ENCODE data around the gene SENP8.

The SENP8 gene

GRCh38 chr15:72174551-72175165 lies 56.5 kb downstream of the SENP8 start:
- DNase-seq (ENCODE audit: low read depth, low spot score): no peak

DNA sequence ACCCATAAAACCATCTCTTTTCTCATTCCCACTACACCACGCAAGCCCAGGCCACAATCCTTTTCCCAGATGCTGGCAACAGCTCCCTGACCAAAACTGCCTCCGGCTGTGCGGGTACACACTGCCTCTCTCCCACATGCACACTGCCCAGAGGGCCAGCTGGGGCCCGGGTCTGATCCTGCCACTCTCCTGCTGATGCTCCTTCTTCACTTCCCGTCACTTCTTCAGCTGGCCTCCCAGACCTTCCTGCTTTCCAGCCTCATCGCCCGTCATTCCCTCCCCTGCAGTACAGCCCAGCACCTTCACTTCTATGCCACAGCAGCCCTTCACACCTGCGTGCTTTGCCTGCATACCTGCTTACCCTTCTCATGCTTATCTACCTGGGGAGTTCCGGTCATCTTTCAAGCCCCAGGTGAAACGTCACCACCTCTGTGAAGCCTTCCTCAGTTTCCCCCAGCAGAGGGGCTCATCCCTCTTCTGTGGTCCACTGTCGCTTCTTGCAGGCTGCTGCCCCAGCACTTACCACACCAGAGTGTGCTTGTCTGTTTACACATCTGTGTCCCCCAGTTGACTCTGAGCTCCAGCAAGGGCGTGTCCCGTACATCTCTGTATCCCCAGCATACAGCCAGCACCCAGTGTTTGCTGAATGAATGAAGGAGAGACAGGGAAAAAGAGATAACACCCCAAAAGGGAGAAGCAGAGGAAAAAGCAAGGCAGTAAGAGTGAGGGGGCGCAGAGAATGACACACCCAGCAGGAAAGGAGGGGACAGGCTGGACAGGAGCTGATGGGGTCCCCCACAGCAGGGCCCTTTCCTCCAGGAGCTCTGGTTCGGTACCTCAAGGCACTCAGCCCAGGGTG lies 57.2 kb downstream of the SENP8 start:
- DNase-seq (ENCODE audit: low read depth, low spot score): no peak

- DNase-seq (ENCODE audit: low read depth, low spot score): no peak
These were observed 58.0 kb downstream of the SENP8 start for GRCh38 chr15:72176159-72176558.

- DNase-seq (ENCODE audit: low read depth, low spot score): no peak
These were observed 58.5 kb downstream of the SENP8 start for GRCh38 chr15:72176743-72177142.

DNA sequence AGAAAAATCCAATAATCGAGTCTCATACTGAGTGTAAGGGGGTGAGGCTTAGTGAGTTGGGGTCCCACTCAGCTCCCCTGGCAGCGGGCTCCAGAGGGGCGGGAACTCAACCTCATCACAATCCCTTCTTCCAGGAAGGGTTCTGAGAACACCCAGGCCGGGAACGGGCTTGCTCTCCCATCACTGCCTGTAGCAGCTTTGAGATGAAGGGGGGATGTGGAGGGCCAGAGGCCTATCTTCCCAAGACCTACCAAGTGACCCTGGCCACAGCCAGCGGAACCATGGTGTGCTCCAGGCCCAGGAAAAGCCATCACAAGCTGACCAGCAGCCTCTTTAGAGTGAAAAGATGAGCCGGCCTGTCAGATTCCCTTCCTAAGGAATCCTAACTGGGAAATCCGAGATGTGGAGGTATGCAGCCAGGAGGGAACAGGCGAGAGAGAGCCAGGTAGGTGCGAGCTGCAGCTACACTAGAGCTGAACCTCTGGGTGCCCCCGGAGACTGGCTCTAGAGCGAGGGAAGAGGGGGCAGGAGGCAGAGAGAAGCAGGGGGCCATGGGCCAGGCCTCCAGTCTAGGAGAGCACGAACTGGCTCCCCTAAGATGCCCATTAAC lies 60.9 kb downstream of the SENP8 start:
- no peak for DNase-seq (ENCODE audit: low read depth, low spot score)

DNA sequence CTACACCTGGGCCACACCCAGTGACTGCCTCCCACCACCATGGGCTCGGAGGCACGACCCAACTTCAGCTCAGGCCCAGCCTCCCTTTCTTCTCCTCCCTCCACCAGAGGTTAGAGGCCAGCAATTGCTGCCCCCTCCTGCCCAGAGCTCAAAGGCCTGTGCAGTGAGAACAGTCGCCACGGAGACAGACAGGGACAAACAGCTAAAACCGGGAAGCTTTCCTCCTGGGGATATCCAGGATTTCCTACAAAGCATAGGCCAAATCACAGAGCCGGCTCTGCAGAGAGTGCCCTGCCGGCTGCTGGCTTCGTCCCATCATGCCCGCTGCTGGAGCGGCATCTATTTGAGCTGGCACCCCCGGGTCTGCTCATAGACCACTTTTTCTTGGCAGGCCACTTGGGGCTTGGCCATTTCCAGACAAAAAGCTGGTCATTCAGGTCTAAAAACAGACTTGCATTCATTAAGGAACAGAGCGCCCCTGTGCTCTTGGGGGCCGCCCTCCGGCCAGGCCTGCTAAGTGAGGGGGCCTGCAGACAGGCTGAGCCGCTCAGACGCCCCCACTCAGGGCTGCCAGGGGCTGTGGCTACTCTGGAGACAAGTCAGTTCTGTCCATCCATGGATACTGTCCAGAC lies 61.9 kb downstream of the SENP8 start:
- no peak for DNase-seq (ENCODE audit: low read depth, low spot score)

DNA sequence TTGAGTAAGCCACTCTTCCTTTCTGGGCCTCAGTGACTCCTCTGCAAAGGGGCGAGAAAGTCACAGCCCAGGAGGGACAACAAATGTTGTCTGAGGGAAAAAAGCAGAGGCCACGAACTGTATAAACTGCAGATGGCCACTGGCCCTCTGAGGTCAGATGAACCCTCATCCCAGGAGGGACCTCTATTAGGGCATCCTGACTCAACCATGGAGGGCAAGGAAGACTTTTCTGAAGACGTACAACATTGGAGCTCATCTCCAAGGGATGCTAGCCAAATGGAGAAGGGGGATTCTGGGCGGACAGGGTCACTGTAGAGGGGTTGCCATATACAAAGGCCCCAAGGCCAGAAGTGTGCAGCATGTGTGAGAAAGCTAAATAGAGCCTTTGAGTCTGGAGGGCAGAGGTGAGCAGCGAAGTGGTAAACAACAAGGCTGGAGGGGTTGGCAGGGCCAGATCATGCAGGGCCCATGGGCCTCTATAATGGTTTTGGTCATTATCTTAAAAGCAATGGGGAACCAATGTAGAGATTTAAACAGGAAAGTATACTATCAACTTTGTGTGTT lies 62.6 kb downstream of the SENP8 start:
- DNase-seq (ENCODE audit: low read depth, low spot score): no peak

DNA sequence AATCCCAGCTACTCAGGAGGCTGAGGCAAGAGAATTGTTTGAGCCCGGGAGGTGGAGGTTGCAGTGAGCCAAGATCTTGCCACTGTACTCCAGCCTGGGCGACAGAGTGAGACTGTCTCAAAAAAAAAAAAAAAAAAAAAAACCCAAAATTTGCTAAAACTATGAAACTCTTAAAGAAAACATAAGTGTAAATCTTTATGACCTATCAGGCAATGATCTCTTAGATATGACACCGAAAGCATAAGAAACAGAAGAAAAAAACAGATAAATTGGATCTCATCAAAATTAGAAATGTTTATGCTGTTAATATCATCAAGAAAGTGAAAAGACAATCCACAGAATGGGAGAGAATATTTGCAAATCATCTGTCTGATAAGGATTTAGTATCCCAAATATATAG lies 64.0 kb downstream of the SENP8 start:
- DNase-seq (ENCODE audit: low read depth, low spot score): no peak

DNA sequence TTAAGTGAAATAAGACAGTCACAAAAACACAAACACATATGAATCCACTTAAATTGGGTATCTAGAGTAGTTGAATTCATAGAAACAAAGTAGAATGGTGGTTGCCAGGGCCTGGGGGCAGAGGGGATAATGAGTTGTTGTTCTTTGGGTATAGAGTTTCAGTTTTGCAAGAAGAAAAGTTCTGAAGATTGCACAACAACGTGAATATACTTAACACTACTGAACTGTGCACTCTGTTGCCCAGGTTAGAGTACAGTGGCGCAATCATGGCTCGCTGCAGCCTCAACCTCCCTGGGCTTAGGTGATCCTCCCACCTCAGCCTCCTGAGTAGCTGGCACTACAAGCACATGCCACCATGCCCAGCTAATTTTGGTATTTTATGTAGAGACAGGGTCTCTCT lies 64.5 kb downstream of the SENP8 start:
- DNase-seq (ENCODE audit: low read depth, low spot score): no peak

DNA sequence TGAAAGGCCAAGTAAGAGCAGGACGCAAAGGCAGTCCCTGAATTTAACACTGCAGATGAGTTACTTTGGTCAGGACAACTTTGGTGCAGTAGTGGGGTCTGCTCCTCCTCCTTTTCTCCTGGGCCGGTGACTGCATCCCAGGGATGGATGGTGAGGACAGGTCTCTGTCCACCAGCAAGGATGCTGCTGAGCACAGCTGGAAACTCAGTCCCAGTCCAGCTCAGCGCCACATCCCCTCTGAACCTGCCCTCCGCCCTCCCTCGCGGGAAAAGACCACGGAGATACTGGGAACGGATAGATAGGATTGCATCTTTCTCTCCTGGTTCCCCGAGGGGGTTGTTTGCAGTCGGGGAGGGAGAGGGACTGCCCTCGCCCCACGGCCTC lies 65.6 kb downstream of the SENP8 start:
- no peak for DNase-seq (ENCODE audit: low read depth, low spot score)

- no peak for DNase-seq (ENCODE audit: low read depth, low spot score)
These were observed 66.1 kb downstream of the SENP8 start for GRCh38 chr15:72184165-72184811.

DNA sequence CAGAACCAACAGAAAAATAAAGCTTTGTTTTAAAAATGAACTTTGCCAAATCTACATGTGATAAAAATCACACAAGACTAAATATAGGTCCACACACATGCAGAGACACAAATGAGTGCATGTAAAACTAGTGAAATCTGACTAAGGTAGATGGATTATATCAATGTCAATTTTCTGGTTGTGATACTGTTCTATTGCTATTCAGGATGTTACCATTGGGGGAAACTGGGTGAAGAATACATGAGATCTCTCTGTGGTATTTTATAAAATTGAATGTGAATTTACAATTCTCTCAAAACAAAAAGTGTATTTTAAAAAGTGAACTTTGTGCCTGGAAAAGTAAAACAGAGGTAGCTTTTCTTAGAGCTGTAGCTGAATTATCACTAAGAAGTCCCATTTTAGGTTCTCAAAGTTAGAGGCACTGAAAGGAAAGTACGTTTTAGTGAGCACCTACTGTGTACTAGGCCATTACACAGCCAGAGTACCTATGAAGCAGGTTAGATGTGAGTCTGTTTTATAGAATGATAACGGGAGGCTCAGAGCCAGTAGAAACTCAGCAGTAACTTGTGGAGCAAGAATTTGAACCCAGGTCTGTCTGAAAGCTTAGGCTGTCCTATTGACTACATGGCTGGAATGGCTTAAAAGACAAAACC lies 71.2 kb downstream of the SENP8 start:
- DNase-seq (ENCODE audit: low read depth, low spot score): no peak

DNA sequence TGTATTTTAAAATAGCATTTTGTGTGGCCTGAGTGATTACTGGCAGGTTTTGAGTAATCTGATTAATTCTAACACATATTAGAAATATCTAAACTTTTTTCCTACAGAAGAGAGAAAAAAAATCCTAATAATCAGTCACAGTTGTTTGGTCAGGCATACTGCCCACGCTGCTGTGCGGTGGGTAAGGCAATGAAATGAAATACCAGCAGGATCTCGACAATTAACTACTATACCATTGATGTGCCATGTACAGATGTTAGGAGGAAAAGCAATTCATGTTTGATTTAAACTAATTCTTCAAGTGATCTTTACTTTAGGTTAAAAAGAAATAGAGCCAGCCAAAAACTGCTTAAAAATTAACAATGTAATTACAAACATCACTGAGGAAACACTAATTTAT lies 74.2 kb downstream of the SENP8 start:
- DNase-seq (ENCODE audit: low read depth, low spot score): no peak

Measured in activated naive CD8-positive, alpha-beta T cell treated with anti-CD3 and anti-CD28 coated beads, Interleukin-2, amount 50 U/mL, for 16 hours (primary cell).